Kidney (tissue), 14 donors: ENCODE measurements around the gene PARN. TPM values are rescaled to one million over a fixed set of nuclear protein-coding genes. Genes with fewer than 3 reads are reported as not detected.
A peak's percentile ranks its signal among the peaks of the same experiment; 100 is the strongest.

Experiments used
- DNase-seq, 5 donors: peaks; one replicate each; pipeline ENCODE4 v3.0.0-alpha.2; 2013 to 2020
- FAIRE-seq: peaks from 2 replicates; lab custom pipeline; 2012; peaks lifted over from hg19 to GRCh38; lab: Jason Lieb, UNC
- H3K27ac ChIP-seq, 2 donors: one replicate each; pipeline ENCODE4 v1.7.0; 2013; ENCODE audit warnings: low read depth in 2 of 2, low read length in 2 of 2, inconsistent platforms in 1 of 2
- H3K27me3 ChIP-seq: one replicate; pipeline ENCODE4 v1.7.1; 2013; ENCODE audit warnings: low read length, inconsistent platforms; ENCODE audit not compliant: control insufficient read depth, insufficient read depth
- H3K36me3 ChIP-seq, 3 donors: one replicate each; pipeline versions ENCODE4 v1.7.0 to v1.7.1; 2013; ENCODE audit warnings: low read length in 3 of 3, control low read depth in 1 of 3, inconsistent platforms in 1 of 3; ENCODE audit not compliant: insufficient read depth in 3 of 3, control insufficient read depth in 2 of 3
- H3K4me1 ChIP-seq, 3 donors: one replicate each; pipeline versions ENCODE4 v1.7.0 to v1.7.1; 2013; ENCODE audit warnings: low read length in 3 of 3, inconsistent platforms in 1 of 3, low read depth in 1 of 3; ENCODE audit not compliant: control insufficient read depth in 2 of 3, insufficient read depth in 2 of 3
- H3K4me3 ChIP-seq, 3 donors: one replicate each; pipeline versions ENCODE4 v1.7.0 to v1.8.1; 2013; ENCODE audit warnings: low read length in 3 of 3, control low read depth in 1 of 3, inconsistent platforms in 1 of 3
- H3K9ac ChIP-seq, 3 donors: one replicate each; pipeline versions ENCODE4 v1.7.0 to v1.7.1; 2013; ENCODE audit warnings: low read length in 3 of 3, control low read depth in 1 of 3, inconsistent platforms in 1 of 3
- H3K9me3 ChIP-seq, 3 donors: one replicate each; pipeline versions ENCODE4 v1.7.0 to v1.7.1; 2013; ENCODE audit warnings: low read length in 3 of 3, control low read depth in 1 of 3, inconsistent platforms in 1 of 3; ENCODE audit not compliant: control insufficient read depth in 2 of 3, insufficient read depth in 1 of 3
- CTCF ChIP-seq: IDR thresholded peaks from 3 replicates; pipeline ENCODE4 v1.5.1; 2012; ENCODE audit warnings: mild to moderate bottlenecking, moderate library complexity, borderline replicate concordance; ENCODE audit not compliant: insufficient read depth; ENCODE audit errors: extremely low read depth
- intact Hi-C: fragments of 100-400 bp; cut with DNase I; formaldehyde crosslinking; loops from one replicate; pipeline ENCODE4 v1.11.1; 2022
- polyA plus RNA-seq: library from polyadenylated mRNA; stranded (reverse); fragments of 350-450 nt; fragmentation: Illumina TruSeq; extraction: RNeasy Lipid Tissue Mini Kit (QIAGEN cat#74804); gene quantifications from one replicate; pipeline ENCODE4 v1.2.3, GENCODE V29; 2014; ENCODE audit warnings: low read depth, low replicate concordance; ENCODE audit not compliant: insufficient read depth
- total RNA-seq: library from RNA; stranded (reverse); fragmentation: NEBNext Ultra II Directional; extraction: Animal tissue kit (Norgen Biotek cat#: 25700); gene quantifications from one replicate; pipeline ENCODE4 v1.2.1, GENCODE V29; 2021
- donor health status: control.
- donor health status: control.
- donor health status: control.
- donor health status: control.
- donor health status: control.
- donor health status: DM: yes; HTN: yes; CAD: no.
- donor health status: Normal renal cell carcinoma (clear cell type).

The PARN gene
- total and polyA plus RNA-seq, 2 donors from 2014 or later, result 17.3 to 32.5 TPM

- Histone ChIP-seq H3K9ac (no peak overlapping the region), H3K36me3 (peaks cover 11 to 34% (median 25%) of the 10 kb centered on the region in 3 donors), H3K9me3 (no peaks in the 10 kb centered on the region), H3K4me1 (no peaks in the 10 kb centered on the region), H3K4me3 (no peak overlapping the region), H3K27me3 (no peaks in the 10 kb centered on the region), H3K27ac (no peak overlapping the region)
- no peak for DNase-seq
- intact Hi-C loops, result no loop called here
- TF ChIP-seq CTCF, result no peak
- no peak for FAIRE-seq
These were observed 20.3 kb downstream of the PARN start for GRCh38 chr16:14609716-14610115.

GRCh38 chr16:14608604-14609003, 21.5 kb downstream of the PARN start:
- FAIRE-seq (no peak), DNase-seq (peak in 2 of 5 donors; percentile 13 to 17)
- no peaks in the 10 kb centered on the region for H3K4me1 ChIP-seq
- intact Hi-C loops, result no loop called here
- no peak overlapping the region for H3K9ac ChIP-seq
- H3K27ac ChIP-seq, result no peak overlapping the region
- H3K9me3 ChIP-seq, result no peaks in the 10 kb centered on the region
- no peak for TF ChIP-seq CTCF
- H3K4me3 ChIP-seq, result no peak overlapping the region
- peaks cover 12 to 32% (median 26%) of the 10 kb centered on the region in 3 donors for H3K36me3 ChIP-seq
- no peaks in the 10 kb centered on the region for H3K27me3 ChIP-seq

GRCh38 chr16:14608111-14608566, 21.9 kb downstream of the PARN start:
- intact Hi-C loops, result no loop called here
- Histone ChIP-seq H3K4me3 (no peak overlapping the region), H3K36me3 (peaks cover 10 to 35% (median 31%) of the 10 kb centered on the region in 3 donors), H3K4me1 (no peaks in the 10 kb centered on the region), H3K27me3 (no peaks in the 10 kb centered on the region), H3K9ac (no peak overlapping the region), H3K9me3 (no peaks in the 10 kb centered on the region), H3K27ac (no peak overlapping the region)
- FAIRE-seq (no peak), DNase-seq (no peak)
- no peak for TF ChIP-seq CTCF

- DNase-seq (peak in 3 of 5 donors; percentile 29 to 35 (median 33)), FAIRE-seq (no peak)
- no peaks in the 10 kb centered on the region for H3K9me3 ChIP-seq
- no peaks in the 10 kb centered on the region for H3K4me1 ChIP-seq
- no peak overlapping the region for H3K9ac ChIP-seq
- no peaks in the 10 kb centered on the region for H3K27me3 ChIP-seq
- H3K36me3 ChIP-seq, result peaks cover 13 to 38% (median 29%) of the 10 kb centered on the region in 3 donors
- intact Hi-C loops, result no loop called here
- H3K27ac ChIP-seq, result no peak overlapping the region
- H3K4me3 ChIP-seq, result no peak overlapping the region
- no peak for TF ChIP-seq CTCF
These were observed 24.0 kb downstream of the PARN start for GRCh38 chr16:14606102-14606501.
